GM12878 (cell line): ENCODE data around the gene ADK. TPM values are rescaled to one million over a fixed set of nuclear protein-coding genes. Genes with fewer than 3 reads are reported as not detected.

Experiments
- ATAC-seq: fragments of 200-7000 bp; cut with Tn5 transposase; 3 replicates; pipeline ENCODE4 v1.9.1; 2020; ENCODE audit warnings: mild to moderate bottlenecking, moderate library complexity
- BruUV-seq: library from RNA; stranded (reverse); fragments of 400-500 nt; replicated peaks from 2 replicates; lab custom pipeline; 2021; lab: Mats Ljungman, UMichigan
- CTCF ChIA-PET: fragments of 300-600 bp; sonication (Branson Sonifier 250); formaldehyde crosslinking; extraction: SDS; loops from one replicate; lab custom pipeline; 2021; ENCODE audit warnings: inconsistent platforms; lab: Yijun Ruan, JAX
- POLR2A ChIA-PET: fragments of 350-600 bp; formaldehyde crosslinking; extraction: SDS; loops from one replicate; lab custom pipeline; 2021; ENCODE audit warnings: inconsistent platforms; lab: Charles Lee
- RAD21 ChIA-PET: fragments of 300-600 bp; sonication (Branson Sonifier 250); formaldehyde crosslinking; loops from one replicate; lab custom pipeline; 2023; ENCODE audit warnings: antibody characterized with exemption; ENCODE audit not compliant: unreplicated experiment; lab: Charles Lee
- SMC1A ChIA-PET: fragments of 300-600 bp; sonication (Branson Sonifier 250); formaldehyde crosslinking; loops from one replicate; lab custom pipeline; 2023; ENCODE audit not compliant: unreplicated experiment, uncharacterized antibody; lab: Charles Lee
- DNase-seq: peaks from one replicate; pipeline ENCODE4 v3.0.0-alpha.2; 2011; ENCODE audit warnings: low read depth, low spot score
- FAIRE-seq: peaks from 3 replicates; lab custom pipeline; 2011; peaks lifted over from hg19 to GRCh38; lab: Jason Lieb, UNC
- H2AFZ ChIP-seq: 2 replicates; pipeline ENCODE4 v1.6.0; 2011; ENCODE audit warnings: low read depth, low read length, control low read depth; ENCODE audit not compliant: control insufficient read depth
- H3K27ac ChIP-seq: 2 replicates; pipeline ENCODE4 v1.5.1; 2011; ENCODE audit warnings: control low read depth; ENCODE audit not compliant: control insufficient read depth, insufficient read depth
- H3K27me3 ChIP-seq, 2 experiments: replicated peaks in 1 of 2; 2 replicates each; pipeline versions ENCODE4 v1.6.0 to v1.6.1; 2011; ENCODE audit warnings: low read length in 1 of 2; ENCODE audit not compliant: control insufficient read depth in 2 of 2, insufficient read depth in 2 of 2
- H3K36me3 ChIP-seq, 2 experiments: 2 replicates each; pipeline ENCODE4 v1.5.1; 2011; ENCODE audit warnings: low read length in 1 of 2; ENCODE audit not compliant: control insufficient read depth in 2 of 2, insufficient read depth in 2 of 2
- H3K4me1 ChIP-seq: 2 replicates; pipeline ENCODE4 v1.6.1; 2011; ENCODE audit warnings: mild to moderate bottlenecking, low read length, moderate library complexity, mixed read lengths; ENCODE audit not compliant: control insufficient read depth, insufficient read depth
- H3K4me2 ChIP-seq: 2 replicates; pipeline ENCODE4 v1.6.0; 2011; ENCODE audit warnings: control low read depth; ENCODE audit not compliant: control insufficient read depth, insufficient read depth
- H3K4me3 ChIP-seq: fragments of 200-600 bp; sonication (generic); 2 replicates; pipeline ENCODE4 v1.5.1; 2016
- H3K79me2 ChIP-seq: 2 replicates; pipeline ENCODE4 v1.6.0; 2011; ENCODE audit warnings: low read length; ENCODE audit not compliant: control insufficient read depth, insufficient read depth
- H3K9ac ChIP-seq: 2 replicates; pipeline ENCODE4 v1.8.0; 2011; ENCODE audit warnings: low read length, control low read depth, mixed read lengths; ENCODE audit not compliant: control insufficient read depth, insufficient read depth
- H3K9me3 ChIP-seq: replicated peaks from 3 replicates; pipeline ENCODE4 v1.5.1; 2011; ENCODE audit warnings: mild to moderate bottlenecking, low read length; ENCODE audit not compliant: control insufficient read depth, insufficient read depth
- H4K20me1 ChIP-seq: 2 replicates; pipeline ENCODE4 v1.6.0; 2011; ENCODE audit not compliant: control insufficient read depth, insufficient read depth
- BCL11A ChIP-seq: IDR thresholded peaks from 2 replicates; pipeline ENCODE4 v1.6.1; 2011; ENCODE audit warnings: low read depth, low read length
- FOS ChIP-seq: IDR thresholded peaks from 3 replicates; pipeline ENCODE4 v1.6.1; 2011; ENCODE audit warnings: borderline replicate concordance; ENCODE audit not compliant: insufficient read length; ENCODE audit errors: extremely low read depth
- GATAD2B ChIP-seq: fragments of 450-650 bp; conservative IDR thresholded peaks from 2 replicates; pipeline ENCODE4 v1.6.1; 2017; ENCODE audit warnings: low read depth, mild to moderate bottlenecking, moderate library complexity
- IKZF1 ChIP-seq: fragments of 450-650 bp; conservative IDR thresholded peaks from 2 replicates; pipeline ENCODE4 v1.6.1; 2017; ENCODE audit warnings: antibody characterized with exemption, mild to moderate bottlenecking
- IRF5 ChIP-seq: fragments of 450-650 bp; IDR thresholded peaks from 2 replicates; pipeline ENCODE4 v1.6.1; 2017; ENCODE audit warnings: borderline replicate concordance
- RBBP5 ChIP-seq: fragments of 200-600 bp; sonication (generic); conservative IDR thresholded peaks from 2 replicates; pipeline ENCODE4 v1.6.1; 2016
- SRF ChIP-seq, 2 experiments: IDR thresholded peaks; 2 replicates each; pipeline ENCODE4 v1.6.1; 2011; ENCODE audit warnings: low read depth in 2 of 2, low read length in 2 of 2, mild to moderate bottlenecking in 1 of 2, moderate library complexity in 1 of 2
- TCF7 ChIP-seq: IDR thresholded peaks from 2 replicates; pipeline ENCODE4 v1.6.1; 2014; ENCODE audit warnings: antibody characterized with exemption, borderline replicate concordance
- WGBS: methylation state at CpG from one replicate; pipeline ENCODE4 v1.1.6; 2016; ENCODE audit warnings: low lambda C conversion rate; ENCODE audit not compliant: insufficient replicate concordance, insufficient coverage; ENCODE audit errors: missing lambda C conversion rate; 5-methylcytosine and 5-hydroxymethylcytosine counted together
- in situ Hi-C: fragments of 300-500 bp; cut with MboI; formaldehyde crosslinking; loops from 9 replicates; pipeline ENCODE4 v1.14.3; 2018; ENCODE audit warnings: mixed read lengths
- intact Hi-C: fragments of 100-400 bp; cut with micrococcal nuclease; formaldehyde crosslinking; loops from one replicate; pipeline ENCODE4 v1.14.2; 2022; ENCODE audit not compliant: unreplicated experiment
- polyA plus RNA-seq, 11 experiments: library from polyadenylated mRNA; depleted of rRNA in 4 of 11; unstranded in 6 of 11; stranded (reverse) in 5 of 11; fragments of >200 nt; fragmentation: Nextera tagmentation in 4 of 11; fragmentation: Illumina TruSeq in 1 of 11; extraction: Ambion mirVana in 4 of 11; extraction: Trizol in 1 of 11; gene quantifications; 1 replicate in 1 of 11; 2 replicates in 10 of 11; pipeline versions ENCODE4 v1.2.1 to v1.2.3, GENCODE V29; 2011 to 2016; ENCODE audit warnings: inconsistent platforms in 2 of 11, missing spikeins in 2 of 11, low read depth in 1 of 11
- total RNA-seq, 4 experiments: library from RNA; depleted of rRNA in 3 of 4; stranded (reverse); fragments of >200 nt in 3 of 4; fragmentation: Illumina TruSeq in 1 of 4; extraction: Trizol in 1 of 4; gene quantifications; 2 replicates each; pipeline versions ENCODE4 v1.2.1 to v1.2.3, GENCODE V29; 2013 to 2021
- TF ChIP-seq, protein P1 (sequence below): IDR thresholded peaks from 2 replicates; pipeline ENCODE4 v1.6.1; 2011; ENCODE audit warnings: borderline replicate concordance, low read depth, mild to moderate bottlenecking, moderate library complexity, mixed read lengths, low read length; ENCODE audit not compliant: insufficient read depth; ENCODE audit errors: extremely low read length
- TF ChIP-seq, protein P2 (sequence below): fragments of 450-650 bp; IDR thresholded peaks from 2 replicates; pipeline ENCODE4 v1.6.1; 2018; ENCODE audit warnings: borderline replicate concordance, mild to moderate bottlenecking; ENCODE audit not compliant: partially characterized antibody

Gene ADK
- total and polyA plus RNA-seq, 10 of the 15 experiments (the other 5 are each of a cell fraction or from before 2014, with no cell fraction given) = 42.0 to 151 (median 81.6) TPM

DNA sequence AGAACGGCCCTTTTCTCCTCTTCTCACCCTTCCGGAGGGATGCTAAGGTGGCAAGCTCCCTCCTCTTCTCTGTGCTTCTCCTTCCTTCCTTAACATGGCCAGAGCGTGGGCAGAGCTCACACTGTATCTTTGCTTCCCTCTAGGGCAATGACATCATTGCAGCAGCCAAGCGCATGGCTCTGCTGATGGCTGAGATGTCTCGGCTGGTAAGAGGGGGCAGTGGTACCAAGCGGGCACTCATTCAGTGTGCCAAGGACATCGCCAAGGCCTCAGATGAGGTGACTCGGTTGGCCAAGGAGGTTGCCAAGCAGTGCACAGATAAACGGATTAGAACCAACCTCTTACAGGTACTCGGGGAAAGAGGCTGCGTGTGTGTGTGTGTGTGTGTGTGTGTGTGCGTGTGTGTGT, 37.0 kb upstream of the ADK start:
- Histone ChIP-seq H3K79me2 (no peaks in the 10 kb centered on the region), H3K4me3 (no peak overlapping the region), H3K27ac (no peak overlapping the region), H2AFZ (no peak overlapping the region), H3K9me3 (no peaks in the 10 kb centered on the region), H3K4me2 (no peak overlapping the region), H3K4me1 (peaks cover 10% of the 10 kb centered on the region), H3K36me3 (peaks cover 8 to 31% of the 10 kb centered on the region in 2 experiments), H3K27me3 (no peaks in the 10 kb centered on the region), H4K20me1 (peaks cover 3% of the 10 kb centered on the region; the same call in 1 of the 2 replicates), H3K9ac (no peak overlapping the region)
- TF ChIP-seq IRF5 (no peak), GATAD2B (no peak), RBBP5 (no peak), IKZF1 (no peak), SRF (IDR thresholded peaks at IDR 0.05; ENCODE audit: low read depth in 2 of 2, low read length in 2 of 2) (no peak), FOS (no peak), BCL11A (no peak), TCF7 (no peak)
- TF ChIP-seq, protein P1, sequence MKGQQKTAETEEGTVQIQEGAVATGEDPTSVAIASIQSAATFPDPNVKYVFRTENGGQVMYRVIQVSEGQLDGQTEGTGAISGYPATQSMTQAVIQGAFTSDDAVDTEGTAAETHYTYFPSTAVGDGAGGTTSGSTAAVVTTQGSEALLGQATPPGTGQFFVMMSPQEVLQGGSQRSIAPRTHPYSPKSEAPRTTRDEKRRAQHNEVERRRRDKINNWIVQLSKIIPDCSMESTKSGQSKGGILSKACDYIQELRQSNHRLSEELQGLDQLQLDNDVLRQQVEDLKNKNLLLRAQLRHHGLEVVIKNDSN = no peak
- TF ChIP-seq, protein P2, sequence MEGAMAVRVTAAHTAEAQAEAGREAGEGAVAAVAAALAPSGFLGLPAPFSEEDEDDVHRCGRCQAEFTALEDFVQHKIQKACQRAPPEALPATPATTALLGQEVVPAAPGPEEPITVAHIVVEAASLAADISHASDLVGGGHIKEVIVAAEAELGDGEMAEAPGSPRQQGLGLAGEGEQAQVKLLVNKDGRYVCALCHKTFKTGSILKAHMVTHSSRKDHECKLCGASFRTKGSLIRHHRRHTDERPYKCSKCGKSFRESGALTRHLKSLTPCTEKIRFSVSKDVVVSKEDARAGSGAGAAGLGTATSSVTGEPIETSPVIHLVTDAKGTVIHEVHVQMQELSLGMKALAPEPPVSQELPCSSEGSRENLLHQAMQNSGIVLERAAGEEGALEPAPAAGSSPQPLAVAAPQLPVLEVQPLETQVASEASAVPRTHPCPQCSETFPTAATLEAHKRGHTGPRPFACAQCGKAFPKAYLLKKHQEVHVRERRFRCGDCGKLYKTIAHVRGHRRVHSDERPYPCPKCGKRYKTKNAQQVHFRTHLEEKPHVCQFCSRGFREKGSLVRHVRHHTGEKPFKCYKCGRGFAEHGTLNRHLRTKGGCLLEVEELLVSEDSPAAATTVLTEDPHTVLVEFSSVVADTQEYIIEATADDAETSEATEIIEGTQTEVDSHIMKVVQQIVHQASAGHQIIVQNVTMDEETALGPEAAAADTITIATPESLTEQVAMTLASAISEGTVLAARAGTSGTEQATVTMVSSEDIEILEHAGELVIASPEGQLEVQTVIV = no peak
- ChIA-PET POLR2A (no interaction called here), RAD21 (no interaction called here), SMC1A (interaction anchor here (1.1 kb wide), 1 partner anchor 10 kb away, joined by 3 read pairs; no protein-coding TSS in a partner anchor), CTCF (interaction anchor here (0.6 to 1.9 kb wide), 5 partner anchors 9 to 170 kb away, joined by 3 to 5 read pairs (median 3); no protein-coding TSS in a partner anchor)
- in situ Hi-C loops = no loop called here
- intact Hi-C loops = no loop called here
- DNase-seq = no peak
- BruUV-seq = no TSS peak
- FAIRE-seq = no peak
- 92% methylated on average over 8 of the region's 12 CpGs for WGBS
- ATAC-seq = no peak
